VCaP (cell line): ENCODE results near the gene SUFU.
"Not testable (repeated sequence)": the region's sequence is repeated elsewhere in the genome, so short reads cannot be mapped to it uniquely, and the experiment has no call there.

Source experiments
- H3K27ac ChIP-seq: fragments of 450-650 bp; 2 replicates; pipeline ENCODE4 v1.5.1; 2017
- CTCF ChIP-seq: fragments of 450-650 bp; conservative IDR thresholded peaks from 2 replicates; pipeline ENCODE4 v1.5.1; 2017; ENCODE audit warnings: mild to moderate bottlenecking, moderate library complexity

The SUFU gene

GRCh38 chr10:102660888-102661657 is 157.3 kb downstream of the SUFU start:
- TF ChIP-seq CTCF: no peak
- peak overlapping the region; percentile 88; the same call in 1 of the 2 replicates for H3K27ac ChIP-seq

- TF ChIP-seq CTCF: no peak
- no peak overlapping the region for H3K27ac ChIP-seq
These were observed 157.9 kb downstream of the SUFU start for GRCh38 chr10:102661658-102662028.

GRCh38 chr10:102665904-102666509 is 162.2 kb downstream of the SUFU start:
- no peak overlapping the region for H3K27ac ChIP-seq
- TF ChIP-seq CTCF: no peak

GRCh38 chr10:102667411-102667810 is 163.6 kb downstream of the SUFU start:
- not testable (repeated sequence) for H3K27ac ChIP-seq

- TF ChIP-seq CTCF: no peak
- no peak overlapping the region for H3K27ac ChIP-seq
These were observed 164.7 kb downstream of the SUFU start for GRCh38 chr10:102668326-102669107.

- TF ChIP-seq CTCF: no peak; the same call in 1 of the 2 replicates
- H3K27ac ChIP-seq: no peak overlapping the region
These were observed 165.7 kb downstream of the SUFU start for GRCh38 chr10:102669206-102670064.

GRCh38 chr10:102670065-102670670 is 166.4 kb downstream of the SUFU start:
- 0 out of 2 replicates have a peak, but pooled peaks have one; percentile 7 for TF ChIP-seq CTCF
- H3K27ac ChIP-seq: no peak overlapping the region
